Endothelial cell of umbilical vein (primary cell): ENCODE results near the gene UGT2B28.
"Not testable (repeated sequence)": the region's sequence is repeated elsewhere in the genome, so short reads cannot be mapped to it uniquely, and the experiment has no call there.

Source experiments
- CTCF ChIP-seq, 2 donors: IDR thresholded peaks; 1 replicate in 1 of 2; 2 replicates in 1 of 2; pipeline ENCODE4 v1.5.1; 2011; ENCODE audit warnings: low read length in 2 of 2, mild to moderate bottlenecking in 2 of 2, moderate library complexity in 2 of 2, control low read depth in 1 of 2, inconsistent platforms in 1 of 2, low read depth in 1 of 2; ENCODE audit not compliant: insufficient read depth in 1 of 2; ENCODE audit errors: extremely low read depth in 1 of 2
- POLR2A ChIP-seq: IDR thresholded peaks from 2 replicates; pipeline ENCODE4 v1.6.1; 2012; ENCODE audit warnings: low read depth, mild to moderate bottlenecking, control low read depth, low read length
- POLR2AphosphoS5 ChIP-seq: IDR thresholded peaks from 2 replicates; pipeline ENCODE4 v1.6.1; 2012; ENCODE audit warnings: low read depth, mild to moderate bottlenecking, control low read depth, low read length, moderate library complexity; ENCODE audit not compliant: insufficient read depth

- TF ChIP-seq CTCF (IDR thresholded peaks at IDR 0.05; ENCODE audit: extremely low read depth in 1 of 2, insufficient read depth in 1 of 2, low read depth in 1 of 2, low read length in 2 of 2): peak; percentile 16 to 37
- not testable (repeated sequence) for TF ChIP-seq POLR2AphosphoS5, POLR2A
Observed at GRCh38 chr4:69317669-69318298, 37.5 kb downstream of the UGT2B28 start.
